Psoas muscle (tissue), 8 donors: ENCODE results near the gene BST1. TPM values are rescaled to one million over a fixed set of nuclear protein-coding genes. Genes with fewer than 3 reads are reported as not detected.
A peak's percentile ranks its signal among the peaks of the same experiment; 100 is the strongest.
"Not testable (repeated sequence)": the region's sequence is repeated elsewhere in the genome, so short reads cannot be mapped to it uniquely, and the experiment has no call there.

Source experiments
- ATAC-seq, 4 donors: fragments of 200-7000 bp; cut with Tn5 transposase; one replicate each; pipeline ENCODE4 v1.9.1; 2020; ENCODE audit warnings: moderate library complexity in 3 of 4, mild to moderate bottlenecking in 2 of 4
- DNase-seq, 2 donors: peaks; one replicate each; pipeline ENCODE4 v3.0.0-alpha.2; 2020
- H3K27ac ChIP-seq: fragments of 200-600 bp; one replicate; pipeline ENCODE4 v1.8.0; 2022
- H3K27me3 ChIP-seq, 3 donors: fragments of 200-600 bp in 1 of 3; one replicate each; pipeline versions ENCODE4 v1.6.1 to v1.8.0; 2013 to 2022; ENCODE audit warnings: low read length in 2 of 3, mild to moderate bottlenecking in 2 of 3, moderate library complexity in 1 of 3; ENCODE audit not compliant: insufficient read depth in 3 of 3
- H3K36me3 ChIP-seq, 2 donors: fragments of 200-600 bp in 1 of 2; one replicate each; pipeline versions ENCODE4 v1.6.1 to v1.8.0; 2013 to 2022; ENCODE audit warnings: low read depth in 1 of 2, mild to moderate bottlenecking in 1 of 2, moderate library complexity in 1 of 2; ENCODE audit not compliant: insufficient read depth in 1 of 2
- H3K4me1 ChIP-seq: fragments of 200-600 bp; one replicate; pipeline ENCODE4 v1.8.0; 2022
- H3K4me3 ChIP-seq: fragments of 200-600 bp; one replicate; pipeline ENCODE4 v1.8.0; 2022; ENCODE audit warnings: mild to moderate bottlenecking
- H3K9me3 ChIP-seq: fragments of 200-600 bp; one replicate; pipeline ENCODE4 v1.8.0; 2022
- CTCF ChIP-seq: fragments of 200-600 bp; IDR thresholded peaks from one replicate; pipeline ENCODE4 v1.8.0; 2022; ENCODE audit warnings: antibody characterized with exemption
- WGBS, 3 donors: extraction: QIAGEN DNeasy Blood & Tissue Kit; methylation state at CpG; one replicate each; pipeline versions ENCODE4 v1.1.6 to v1.1.7; 2013; 5-methylcytosine and 5-hydroxymethylcytosine counted together
- intact Hi-C, 2 donors: fragments of 100-400 bp; cut with DNase I; formaldehyde crosslinking; loops; one replicate each; pipeline versions ENCODE4 v1.11.0 to v1.14.2; 2022
- polyA plus RNA-seq, 3 donors: library from polyadenylated mRNA; stranded (reverse); fragments of 200-250 nt; gene quantifications; one replicate each; pipeline ENCODE4 v1.2.3, GENCODE V29; 2013
- total RNA-seq, 4 donors: library from RNA; stranded (reverse); fragmentation: NEBNext Ultra II Directional in 2 of 4; extraction: Animal tissue kit (Norgen Biotek cat#: 25700) in 2 of 4; gene quantifications; one replicate each; pipeline versions ENCODE4 v1.2.1 to v1.2.4, GENCODE V29; 2021 to 2023
- donor health status: healthy with polysubstance abuse.
- donor health status: DM: no; HTN: no; CAD: no; lungs with moderate emphysema.
- donor health status: Bipolar disorder and iron deficiency.
- donor health status: healthy.
- donor health status: DM: yes; HTN: yes; CAD: no.
- donor health status: DM: no; HTN: no; CAD: no.
- donor health status: DM: no; HTN: no; CAD: no.
- donor health status: DM: yes; HTN: yes; CAD: no.

BST1 gene
- total and polyA plus RNA-seq, 7 donors, result 0.98 to 2.1 (median 1.3) TPM

DNA sequence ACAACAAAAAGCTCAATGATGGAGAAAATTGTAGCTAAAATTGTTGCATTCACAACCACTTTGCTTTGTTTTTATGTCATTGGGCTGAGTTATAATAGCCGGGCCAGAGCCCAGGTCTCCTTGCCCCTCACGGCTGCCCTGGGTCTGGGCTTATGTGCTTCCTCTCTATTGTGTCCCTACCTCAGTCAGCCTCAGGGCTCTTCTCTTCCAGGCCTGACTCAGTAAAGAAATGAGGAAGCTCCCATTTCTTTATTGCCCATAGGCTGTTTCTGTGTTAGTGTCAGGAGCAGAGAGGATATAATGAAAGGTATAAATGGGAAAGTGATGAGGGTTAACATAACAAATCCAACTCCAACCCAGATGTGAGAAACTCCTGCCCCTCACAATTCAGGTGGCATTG lies 18.0 kb downstream of the BST1 start:
- intact Hi-C loops, result no loop called here
- H3K36me3 ChIP-seq, result no peaks in the 10 kb centered on the region
- no peaks in the 10 kb centered on the region for H3K27me3 ChIP-seq
- no peak for ATAC-seq
- WGBS, 3 donors, result 94 to 97% (median 97%) methylated on average over 2 of the region's 2 CpGs
- no peak for DNase-seq
- no peak overlapping the region for H3K27ac ChIP-seq
- no peaks in the 10 kb centered on the region for H3K9me3 ChIP-seq
- H3K4me1 ChIP-seq, result no peaks in the 10 kb centered on the region
- H3K4me3 ChIP-seq, result no peak overlapping the region
- no peak for TF ChIP-seq CTCF

- no peaks in the 10 kb centered on the region for H3K4me1 ChIP-seq
- no peak overlapping the region for H3K4me3 ChIP-seq
- TF ChIP-seq CTCF, result no peak
- WGBS, 3 donors, result 65 to 78% (median 67%) methylated on average over 4 of the region's 4 CpGs
- intact Hi-C loops, result loop anchor here in 1 of 2 donors (2.0 to 5.0 kb wide), 2 partner anchors 227 to 277 kb away; no protein-coding TSS in a partner anchor
- ATAC-seq (no peak), DNase-seq (no peak)
- H3K36me3 ChIP-seq, result no peaks in the 10 kb centered on the region
- no peak overlapping the region for H3K27ac ChIP-seq
- H3K27me3 ChIP-seq, result no peaks in the 10 kb centered on the region
- H3K9me3 ChIP-seq, result no peaks in the 10 kb centered on the region
Observed at GRCh38 chr4:15725608-15726007, 22.7 kb downstream of the BST1 start.

GRCh38 chr4:15729910-15730533 lies 27.2 kb downstream of the BST1 start:
- H3K27ac ChIP-seq, result no peak overlapping the region
- ATAC-seq, result peak; percentile 58 to 83 (median 70)
- DNase-seq, result no peak
- no peaks in the 10 kb centered on the region for H3K36me3 ChIP-seq
- H3K4me3 ChIP-seq, result no peak overlapping the region
- peak; percentile 85 for TF ChIP-seq CTCF
- no peaks in the 10 kb centered on the region for H3K4me1 ChIP-seq
- intact Hi-C loops, result loop anchor here (5.0 to 10.0 kb wide), 4 partner anchors 77 to 272 kb away; no protein-coding TSS in a partner anchor
- no peaks in the 10 kb centered on the region for H3K9me3 ChIP-seq
- no peaks in the 10 kb centered on the region for H3K27me3 ChIP-seq
- WGBS, 3 donors, result 7 to 9% (median 8%) methylated on average over 3 of the region's 3 CpGs

DNA sequence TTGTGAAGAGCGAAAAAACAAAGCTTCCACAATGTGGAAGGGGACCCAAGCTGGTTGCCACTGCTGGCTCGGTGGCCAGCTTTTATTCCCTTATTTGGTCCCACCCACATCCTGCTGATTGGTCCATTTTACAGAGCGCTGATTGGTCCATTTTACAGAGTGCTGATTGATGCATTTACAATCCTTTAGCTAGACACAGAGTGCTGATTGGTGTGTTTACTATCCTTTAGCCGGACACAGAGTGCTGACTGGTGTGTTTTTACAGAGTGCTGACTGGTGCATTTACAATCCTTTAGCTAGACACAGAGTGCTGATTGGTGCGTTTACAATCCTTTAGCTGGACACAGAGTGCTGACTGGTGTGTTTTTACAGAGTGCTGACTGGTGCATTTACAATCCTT lies 30.2 kb downstream of the BST1 start:
- intact Hi-C loops, result loop anchor here (5.0 to 10.0 kb wide), 4 partner anchors 74 to 269 kb away; no protein-coding TSS in a partner anchor
- not testable (repeated sequence) for H3K4me1 ChIP-seq, H3K36me3 ChIP-seq, H3K27ac ChIP-seq, H3K27me3 ChIP-seq, ATAC-seq, DNase-seq, H3K4me3 ChIP-seq, H3K9me3 ChIP-seq
- 76 to 79% (median 77%) methylated on average over 5 of the region's 5 CpGs for WGBS, 3 donors

DNA sequence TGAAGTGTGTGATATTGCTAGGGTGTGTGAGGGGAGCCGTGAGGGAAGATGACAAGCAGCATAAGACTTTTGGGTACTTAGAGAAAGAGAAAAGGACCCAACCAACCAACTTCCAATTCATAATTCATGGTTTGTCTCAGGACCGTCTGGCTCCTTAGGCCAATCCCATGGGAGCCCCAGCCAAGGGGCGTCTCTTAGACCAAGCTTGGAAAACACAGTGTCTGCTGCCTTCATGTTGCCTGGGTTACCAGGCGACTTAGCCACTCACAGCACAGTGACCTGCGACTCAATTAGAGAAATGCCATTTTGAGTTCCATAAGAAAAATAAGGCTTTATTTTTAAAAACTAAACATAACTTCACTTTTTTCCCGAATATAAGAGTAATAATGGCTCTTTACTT lies 32.7 kb downstream of the BST1 start:
- intact Hi-C loops, result loop anchor here in 1 of 2 donors (10.0 kb wide), 1 partner anchor 139 kb away; no protein-coding TSS in a partner anchor
- no peaks in the 10 kb centered on the region for H3K9me3 ChIP-seq
- no peaks in the 10 kb centered on the region for H3K36me3 ChIP-seq
- no peak for ATAC-seq
- whole genome bisulfite sequencing, 3 donors, result 69 to 81% (median 72%) methylated on average over 6 of the region's 6 CpGs
- H3K4me3 ChIP-seq, result no peak overlapping the region
- no peaks in the 10 kb centered on the region for H3K27me3 ChIP-seq
- peaks cover 3% of the 10 kb centered on the region for H3K4me1 ChIP-seq
- H3K27ac ChIP-seq, result no peak overlapping the region
- TF ChIP-seq CTCF, result no peak
- no peak for DNase-seq
